ENCODE data around the gene NPW. TPM values are rescaled to one million over a fixed set of nuclear protein-coding genes. Genes with fewer than 3 reads are reported as not detected.

Gene NPW
- total and polyA plus RNA-seq, 2 experiments from 2014 or later = 3.0 TPM; not detected in 1

- Histone ChIP-seq H4K20me1 (ENCODE audit: insufficient read depth) (no peaks in the 10 kb centered on the region), H3K27ac (no peak overlapping the region), H3K9ac (no peak overlapping the region), H3F3A (ENCODE audit: insufficient read depth) (no peaks in the 10 kb centered on the region), H3K4me3 (no peak overlapping the region), H3K9me2 (ENCODE audit: insufficient read depth) (no peaks in the 10 kb centered on the region), H2AFZ (no peak overlapping the region), H3K4me2 (ENCODE audit: unreplicated experiment) (no peak overlapping the region), H3K4me1 (ENCODE audit: insufficient read depth) (no peaks in the 10 kb centered on the region), H3K79me2 (ENCODE audit: insufficient read depth) (no peaks in the 10 kb centered on the region), H3K9me3 (ENCODE audit: low read depth) (no peaks in the 10 kb centered on the region), H3K27me3 (replicated peaks; ENCODE audit: insufficient read depth) (no peaks in the 10 kb centered on the region), H3K36me3 (ENCODE audit: low read depth) (peaks cover 11% of the 10 kb centered on the region; the same call in 1 of the 2 replicates)
- TF ChIP-seq EZH2phosphoT487 (IDR thresholded peaks at IDR 0.05; ENCODE audit: insufficient read depth, low read depth) (no peak), EZH2 (IDR thresholded peaks at IDR 0.05; ENCODE audit: insufficient read depth, poor library complexity, severe bottlenecking) (no peak)
- in situ Hi-C loops (cut with MboI) = no loop called here
- 89 to 91% methylated on average over 11 of the region's 11 CpGs for WGBS, 2 experiments (ENCODE audit: low coverage in 1 of 2, low lambda C conversion rate in 2 of 2, missing lambda C conversion rate in 2 of 2)
- DNase-seq = no peak
Observed at GRCh38 chr16:2066139-2066538, 46.6 kb downstream of the NPW start.

Small RNAs within 50 kb of the gene (small RNA-seq; reads per million reads assigned to genes)
- gene AC005363.2 (ENCODE audit: low read depth, low replicate concordance) (not detected), gene RN7SL219P (ENCODE audit: low read depth, low replicate concordance) (not detected)

Other genes starting within 250 kb of the NPW start
Only the 30 nearest of the 34 such genes appear.
- 35.3 and 50.2 TPM in 2 replicates for gene SPSB3, start 237.2 kb upstream of the NPW start, total RNA-seq (2014; rRNA removed; shearing (Covaris generic))
- gene SPSB3, start 237.2 kb upstream of the NPW start, polyA plus RNA-seq (2016; fragmentation: Nextera tagmentation; extraction: Ambion mirVana) = 35.1 and 35.6 TPM in 2 replicates
- gene NUBP2, start 236.8 kb upstream of the NPW start, total RNA-seq (2014; rRNA removed; shearing (Covaris generic)) = 88.9 and 189 TPM in 2 replicates
- 64.3 and 66.4 TPM in 2 replicates for gene NUBP2, start 236.8 kb upstream of the NPW start, polyA plus RNA-seq (2016; fragmentation: Nextera tagmentation; extraction: Ambion mirVana)
- 0.51 TPM in 1 of 2 replicates, not detected in the other for gene IGFALS, start 226.1 kb upstream of the NPW start, total RNA-seq (2014; rRNA removed; shearing (Covaris generic))
- gene IGFALS, start 226.1 kb upstream of the NPW start, polyA plus RNA-seq (2016; fragmentation: Nextera tagmentation; extraction: Ambion mirVana) = not detected in 2 replicates
- gene HAGH, start 193.0 kb upstream of the NPW start, total RNA-seq (2014; rRNA removed; shearing (Covaris generic)) = 48.4 and 76.5 TPM in 2 replicates
- 45.5 and 48.9 TPM in 2 replicates for gene HAGH, start 193.0 kb upstream of the NPW start, polyA plus RNA-seq (2016; fragmentation: Nextera tagmentation; extraction: Ambion mirVana)
- gene FAHD1, start 192.6 kb upstream of the NPW start, total RNA-seq (2014; rRNA removed; shearing (Covaris generic)) = 40.9 and 55.3 TPM in 2 replicates
- 39.7 and 40.6 TPM in 2 replicates for gene FAHD1, start 192.6 kb upstream of the NPW start, polyA plus RNA-seq (2016; fragmentation: Nextera tagmentation; extraction: Ambion mirVana)
- gene MEIOB, start 147.6 kb upstream of the NPW start, total RNA-seq (2014; rRNA removed; shearing (Covaris generic)) = 0.38 TPM in 1 of 2 replicates, not detected in the other
- gene MEIOB, start 147.6 kb upstream of the NPW start, polyA plus RNA-seq (2016; fragmentation: Nextera tagmentation; extraction: Ambion mirVana) = 0.14 TPM in 1 of 2 replicates, not detected in the other
- gene HS3ST6, start 101.4 kb upstream of the NPW start, total RNA-seq (2014; rRNA removed; shearing (Covaris generic)) = not detected in 2 replicates
- gene HS3ST6, start 101.4 kb upstream of the NPW start, polyA plus RNA-seq (2016; fragmentation: Nextera tagmentation; extraction: Ambion mirVana) = not detected in 2 replicates
- 13.9 and 14.1 TPM in 2 replicates for gene MSRB1, start 76.6 kb upstream of the NPW start, total RNA-seq (2014; rRNA removed; shearing (Covaris generic))
- 26.9 and 27.4 TPM in 2 replicates for gene MSRB1, start 76.6 kb upstream of the NPW start, polyA plus RNA-seq (2016; fragmentation: Nextera tagmentation; extraction: Ambion mirVana)
- gene RPL3L, start 65.1 kb upstream of the NPW start, total RNA-seq (2014; rRNA removed; shearing (Covaris generic)) = not detected in 2 replicates
- not detected in 2 replicates for gene RPL3L, start 65.1 kb upstream of the NPW start, polyA plus RNA-seq (2016; fragmentation: Nextera tagmentation; extraction: Ambion mirVana)
- 136 and 220 TPM in 2 replicates for gene NDUFB10, start 60.2 kb upstream of the NPW start, total RNA-seq (2014; rRNA removed; shearing (Covaris generic))
- 266 and 279 TPM in 2 replicates for gene NDUFB10, start 60.2 kb upstream of the NPW start, polyA plus RNA-seq (2016; fragmentation: Nextera tagmentation; extraction: Ambion mirVana)
- gene RPS2, start 55.0 kb upstream of the NPW start, total RNA-seq (2014; rRNA removed; shearing (Covaris generic)) = 1,339 and 1,536 TPM in 2 replicates
- gene RPS2, start 55.0 kb upstream of the NPW start, polyA plus RNA-seq (2016; fragmentation: Nextera tagmentation; extraction: Ambion mirVana) = 1,060 and 1,077 TPM in 2 replicates
- gene RNF151, start 52.9 kb upstream of the NPW start, total RNA-seq (2014; rRNA removed; shearing (Covaris generic)) = not detected in 2 replicates
- 0.25 TPM in 1 of 2 replicates, not detected in the other for gene RNF151, start 52.9 kb upstream of the NPW start, polyA plus RNA-seq (2016; fragmentation: Nextera tagmentation; extraction: Ambion mirVana)
- gene TBL3, start 47.7 kb upstream of the NPW start, total RNA-seq (2014; rRNA removed; shearing (Covaris generic)) = 43.7 and 68.5 TPM in 2 replicates
- gene TBL3, start 47.7 kb upstream of the NPW start, polyA plus RNA-seq (2016; fragmentation: Nextera tagmentation; extraction: Ambion mirVana) = 46.8 and 52.0 TPM in 2 replicates
- not detected in 2 replicates for gene NOXO1, start 38.3 kb upstream of the NPW start, total RNA-seq (2014; rRNA removed; shearing (Covaris generic))
- gene NOXO1, start 38.3 kb upstream of the NPW start, polyA plus RNA-seq (2016; fragmentation: Nextera tagmentation; extraction: Ambion mirVana) = 0.23 TPM in 1 of 2 replicates, not detected in the other
- gene GFER, start 35.6 kb upstream of the NPW start, total RNA-seq (2014; rRNA removed; shearing (Covaris generic)) = 16.4 and 26.4 TPM in 2 replicates
- 31.0 and 31.6 TPM in 2 replicates for gene GFER, start 35.6 kb upstream of the NPW start, polyA plus RNA-seq (2016; fragmentation: Nextera tagmentation; extraction: Ambion mirVana)
- gene SYNGR3, start 29.8 kb upstream of the NPW start, total RNA-seq (2014; rRNA removed; shearing (Covaris generic)) = 0.22 and 0.76 TPM in 2 replicates
- gene SYNGR3, start 29.8 kb upstream of the NPW start, polyA plus RNA-seq (2016; fragmentation: Nextera tagmentation; extraction: Ambion mirVana) = 0.72 and 1.3 TPM in 2 replicates
- 21.2 and 23.4 TPM in 2 replicates for gene ZNF598, start 10.0 kb upstream of the NPW start, total RNA-seq (2014; rRNA removed; shearing (Covaris generic))
- 12.2 and 14.1 TPM in 2 replicates for gene ZNF598, start 10.0 kb upstream of the NPW start, polyA plus RNA-seq (2016; fragmentation: Nextera tagmentation; extraction: Ambion mirVana)
- gene NHERF2, start 7.1 kb downstream of the NPW start, total RNA-seq (2014; rRNA removed; shearing (Covaris generic)) = 27.3 and 39.7 TPM in 2 replicates
- 29.0 and 45.1 TPM in 2 replicates for gene NHERF2, start 7.1 kb downstream of the NPW start, polyA plus RNA-seq (2016; fragmentation: Nextera tagmentation; extraction: Ambion mirVana)
- gene NTHL1, start 28.0 kb downstream of the NPW start, total RNA-seq (2014; rRNA removed; shearing (Covaris generic)) = 19.9 and 22.8 TPM in 2 replicates
- gene NTHL1, start 28.0 kb downstream of the NPW start, polyA plus RNA-seq (2016; fragmentation: Nextera tagmentation; extraction: Ambion mirVana) = 20.3 and 21.2 TPM in 2 replicates
- 53.7 and 84.6 TPM in 2 replicates for gene TSC2, start 28.2 kb downstream of the NPW start, total RNA-seq (2014; rRNA removed; shearing (Covaris generic))
- gene TSC2, start 28.2 kb downstream of the NPW start, polyA plus RNA-seq (2016; fragmentation: Nextera tagmentation; extraction: Ambion mirVana) = 43.3 and 52.2 TPM in 2 replicates
- gene PKD1, start 116.1 kb downstream of the NPW start, total RNA-seq (2014; rRNA removed; shearing (Covaris generic)) = 200 and 201 TPM in 2 replicates
- 43.7 and 48.4 TPM in 2 replicates for gene PKD1, start 116.1 kb downstream of the NPW start, polyA plus RNA-seq (2016; fragmentation: Nextera tagmentation; extraction: Ambion mirVana)
- gene RAB26, start 128.8 kb downstream of the NPW start, total RNA-seq (2014; rRNA removed; shearing (Covaris generic)) = not detected in 2 replicates
- gene RAB26, start 128.8 kb downstream of the NPW start, polyA plus RNA-seq (2016; fragmentation: Nextera tagmentation; extraction: Ambion mirVana) = 0.30 and 0.71 TPM in 2 replicates
- gene TRAF7, start 136.0 kb downstream of the NPW start, total RNA-seq (2014; rRNA removed; shearing (Covaris generic)) = 72.7 and 74.2 TPM in 2 replicates
- gene TRAF7, start 136.0 kb downstream of the NPW start, polyA plus RNA-seq (2016; fragmentation: Nextera tagmentation; extraction: Ambion mirVana) = 28.8 and 29.3 TPM in 2 replicates
- gene CASKIN1, start 176.8 kb downstream of the NPW start, total RNA-seq (2014; rRNA removed; shearing (Covaris generic)) = under 0.01 TPM in 1 of 2 replicates, not detected in the other
- not detected in 2 replicates for gene CASKIN1, start 176.8 kb downstream of the NPW start, polyA plus RNA-seq (2016; fragmentation: Nextera tagmentation; extraction: Ambion mirVana)
- 58.6 and 62.9 TPM in 2 replicates for gene MLST8, start 185.7 kb downstream of the NPW start, total RNA-seq (2014; rRNA removed; shearing (Covaris generic))
- gene MLST8, start 185.7 kb downstream of the NPW start, polyA plus RNA-seq (2016; fragmentation: Nextera tagmentation; extraction: Ambion mirVana) = 46.5 and 54.6 TPM in 2 replicates
- gene BRICD5, start 191.1 kb downstream of the NPW start, total RNA-seq (2014; rRNA removed; shearing (Covaris generic)) = 2.1 and 2.9 TPM in 2 replicates
- gene BRICD5, start 191.1 kb downstream of the NPW start, polyA plus RNA-seq (2016; fragmentation: Nextera tagmentation; extraction: Ambion mirVana) = 0.22 and 0.56 TPM in 2 replicates
- gene PGP, start 195.1 kb downstream of the NPW start, total RNA-seq (2014; rRNA removed; shearing (Covaris generic)) = 21.4 and 25.5 TPM in 2 replicates
- 10.1 TPM in 2 replicates for gene PGP, start 195.1 kb downstream of the NPW start, polyA plus RNA-seq (2016; fragmentation: Nextera tagmentation; extraction: Ambion mirVana)
- gene E4F1, start 203.8 kb downstream of the NPW start, total RNA-seq (2014; rRNA removed; shearing (Covaris generic)) = 32.7 and 41.5 TPM in 2 replicates
- gene E4F1, start 203.8 kb downstream of the NPW start, polyA plus RNA-seq (2016; fragmentation: Nextera tagmentation; extraction: Ambion mirVana) = 13.5 and 15.5 TPM in 2 replicates
- gene DNASE1L2, start 216.7 kb downstream of the NPW start, total RNA-seq (2014; rRNA removed; shearing (Covaris generic)) = 0.13 TPM in 1 of 2 replicates, not detected in the other
- 0.80 and 0.89 TPM in 2 replicates for gene DNASE1L2, start 216.7 kb downstream of the NPW start, polyA plus RNA-seq (2016; fragmentation: Nextera tagmentation; extraction: Ambion mirVana)
- 53.2 and 92.0 TPM in 2 replicates for gene ECI1, start 231.8 kb downstream of the NPW start, total RNA-seq (2014; rRNA removed; shearing (Covaris generic))
- 106 and 116 TPM in 2 replicates for gene ECI1, start 231.8 kb downstream of the NPW start, polyA plus RNA-seq (2016; fragmentation: Nextera tagmentation; extraction: Ambion mirVana)

Data from GM23248 (cell line).